HepG2 (cell line): ENCODE results near the gene ADORA2B. TPM values are rescaled to one million over a fixed set of nuclear protein-coding genes. Genes with fewer than 3 reads are reported as not detected.

Experiments used
- ATAD3A ChIP-seq: sonication (generic); formaldehyde crosslinking; IDR thresholded peaks from 2 replicates; pipeline ENCODE4 v1.4.0; 2020; ENCODE audit warnings: missing genetic modification reagents
- ATM ChIP-seq: fragments of 450-650 bp; IDR thresholded peaks from 2 replicates; pipeline ENCODE4 v1.7.1; 2017; ENCODE audit warnings: mild to moderate bottlenecking, borderline replicate concordance
- CAMTA2 ChIP-seq: sonication (generic); formaldehyde crosslinking; IDR thresholded peaks from 2 replicates; pipeline ENCODE4 v1.4.0; 2020; ENCODE audit warnings: mild to moderate bottlenecking, missing genetic modification reagents, borderline replicate concordance
- CERS6 ChIP-seq: sonication (generic); formaldehyde crosslinking; IDR thresholded peaks from 2 replicates; pipeline ENCODE4 v1.5.0; 2020; ENCODE audit warnings: missing genetic modification reagents
- CREB1 ChIP-seq, 2 experiments: fragments of 450-650 bp in 1 of 2; IDR thresholded peaks; 2 replicates each; pipeline ENCODE4 v1.6.1; 2016 to 2017; ENCODE audit warnings: control low read depth in 1 of 2, mild to moderate bottlenecking in 1 of 2, missing compliant biosample characterization in 1 of 2, missing genetic modification characterization in 1 of 2
- HNF4G ChIP-seq, 2 experiments: sonication (generic) in 1 of 2; formaldehyde crosslinking in 1 of 2; IDR thresholded peaks; 2 replicates each; pipeline versions ENCODE4 v1.4.0 to v1.6.1; 2011 to 2020; ENCODE audit warnings: borderline replicate concordance in 2 of 2, low read depth in 2 of 2, mild to moderate bottlenecking in 2 of 2, low read length in 1 of 2, missing genetic modification reagents in 1 of 2, moderate library complexity in 1 of 2
- JUNB ChIP-seq: sonication (generic); formaldehyde crosslinking; IDR thresholded peaks from 2 replicates; pipeline ENCODE4 v1.8.0; 2022; ENCODE audit warnings: missing genetic modification reagents, mild to moderate bottlenecking, borderline replicate concordance
- KAT8 ChIP-seq: IDR thresholded peaks from 2 replicates; pipeline ENCODE4 v1.6.1; 2016; ENCODE audit warnings: missing genetic modification reagents, missing compliant biosample characterization
- KMT2B ChIP-seq: IDR thresholded peaks from 2 replicates; pipeline ENCODE4 v1.6.1; 2016; ENCODE audit warnings: missing genetic modification reagents, missing compliant biosample characterization
- MTERF4 ChIP-seq: sonication (generic); formaldehyde crosslinking; IDR thresholded peaks from 2 replicates; pipeline ENCODE4 v1.8.0; 2023; ENCODE audit warnings: mild to moderate bottlenecking, missing genetic modification reagents
- NFIB ChIP-seq: sonication (generic); formaldehyde crosslinking; IDR thresholded peaks from 2 replicates; pipeline ENCODE4 v1.9.0; 2021; ENCODE audit warnings: missing genetic modification reagents, mild to moderate bottlenecking, borderline replicate concordance
- NONO ChIP-seq, 2 experiments: fragments of 450-650 bp in 1 of 2; sonication (generic) in 1 of 2; formaldehyde crosslinking in 1 of 2; IDR thresholded peaks in 1 of 2; conservative IDR thresholded peaks in 1 of 2; 2 replicates each; pipeline versions ENCODE4 v1.6.1 to v1.8.0; 2017 to 2022; ENCODE audit warnings: mild to moderate bottlenecking in 1 of 2, missing genetic modification reagents in 1 of 2, moderate library complexity in 1 of 2
- NR2C2 ChIP-seq: sonication (generic); formaldehyde crosslinking; IDR thresholded peaks from 2 replicates; pipeline ENCODE4 v1.4.0; 2020; ENCODE audit warnings: missing genetic modification reagents, mild to moderate bottlenecking, moderate library complexity, borderline replicate concordance
- PRDM4 ChIP-seq: sonication (generic); formaldehyde crosslinking; IDR thresholded peaks from 2 replicates; pipeline ENCODE4 v1.9.0; 2021; ENCODE audit warnings: missing genetic modification reagents, borderline replicate concordance
- REPIN1 ChIP-seq: sonication (generic); formaldehyde crosslinking; IDR thresholded peaks from 2 replicates; pipeline ENCODE4 v1.8.0; 2022; ENCODE audit warnings: missing genetic modification reagents, low read depth, mild to moderate bottlenecking, borderline replicate concordance
- THYN1 ChIP-seq: sonication (generic); formaldehyde crosslinking; IDR thresholded peaks from 2 replicates; pipeline ENCODE4 v1.8.1; 2023; ENCODE audit warnings: low read depth, mild to moderate bottlenecking, moderate library complexity, missing genetic modification reagents, borderline replicate concordance
- USF2 ChIP-seq, 2 experiments: sonication (generic) in 1 of 2; formaldehyde crosslinking in 1 of 2; IDR thresholded peaks; 2 replicates each; pipeline versions ENCODE4 v1.5.1 to v1.6.1; 2011 to 2020; ENCODE audit warnings: borderline replicate concordance in 1 of 2, low read depth in 1 of 2, low read length in 1 of 2, mild to moderate bottlenecking in 1 of 2, missing genetic modification reagents in 1 of 2, moderate library complexity in 1 of 2
- ZNF12 ChIP-seq: sonication (generic); formaldehyde crosslinking; IDR thresholded peaks from 2 replicates; pipeline ENCODE4 v1.5.0; 2020; ENCODE audit warnings: missing genetic modification reagents
- ZNF143 ChIP-seq: sonication (generic); formaldehyde crosslinking; IDR thresholded peaks from 2 replicates; pipeline ENCODE4 v1.4.0; 2020; ENCODE audit warnings: missing genetic modification reagents
- ZNF790 ChIP-seq: sonication (generic); formaldehyde crosslinking; IDR thresholded peaks from 2 replicates; pipeline ENCODE4 v1.8.0; 2022; ENCODE audit warnings: missing genetic modification reagents, mild to moderate bottlenecking, borderline replicate concordance
- polyA plus RNA-seq, 8 experiments: library from polyadenylated mRNA; depleted of rRNA in 3 of 8; stranded (reverse) in 7 of 8; unstranded in 1 of 8; fragments of >200 nt; fragmentation: Illumina TruSeq in 4 of 8; extraction: Trizol in 4 of 8; gene quantifications; 2 replicates each; pipeline versions ENCODE4 v1.2.1 to v1.2.3, GENCODE V29; 2011 to 2016; ENCODE audit warnings: low read depth in 4 of 8, missing spikeins in 1 of 8, mixed read lengths in 1 of 8; ENCODE audit not compliant: insufficient read depth in 1 of 8
- total RNA-seq, 5 experiments: library from RNA; depleted of rRNA; stranded (reverse); fragments of >200 nt; fragmentation: Illumina TruSeq; extraction: Trizol; gene quantifications; 2 replicates each; pipeline ENCODE4 v1.2.3, GENCODE V29; 2016; ENCODE audit warnings: low read depth in 1 of 5

ADORA2B gene
- total and polyA plus RNA-seq, 2 of the 13 experiments (the other 11 are each of a cell fraction or from before 2014, with no cell fraction given) = 10.4 to 20.0 TPM

- TF ChIP-seq CERS6 (CRISPR knock-in tag) (no peak), THYN1 (no peak), ATM (no peak), JUNB (no peak), MTERF4 (CRISPR knock-in tag) (peak; percentile 72; the same call in 1 of the 2 replicates), KMT2B (CRISPR knock-in tag) (peak; percentile 23; the same call in 1 of the 2 replicates), HNF4G (IDR thresholded peaks at IDR 0.05; ENCODE audit: borderline replicate concordance, low read depth, low read length) (peak; percentile 56), HNF4G (CRISPR knock-in tag; IDR thresholded peaks at IDR 0.05; ENCODE audit: borderline replicate concordance, low read depth) (peak; percentile 64; the same call in 1 of the 2 replicates), ZNF143 (CRISPR knock-in tag) (no peak), KAT8 (CRISPR knock-in tag) (peak; percentile 59; the same call in 1 of the 2 replicates), NR2C2 (peak; percentile 34; the same call in 1 of the 2 replicates), USF2 (IDR thresholded peaks at IDR 0.05; ENCODE audit: low read depth, low read length) (no peak), USF2 (CRISPR knock-in tag; IDR thresholded peaks at IDR 0.05; ENCODE audit: borderline replicate concordance) (no peak), NFIB (CRISPR knock-in tag) (no peak), NONO (IDR thresholded peaks at IDR 0.05) (no peak), NONO (CRISPR knock-in tag; conservative IDR thresholded peaks at IDR 0.05) (peak; percentile 88; the same call in 1 of the 2 replicates), CAMTA2 (CRISPR knock-in tag) (peak; percentile 64; the same call in 1 of the 2 replicates), ZNF12 (CRISPR knock-in tag) (0 out of 2 replicates have a peak, but pooled peaks have one; percentile 42), CREB1 (IDR thresholded peaks at IDR 0.05) (no peak), CREB1 (CRISPR knock-in tag; IDR thresholded peaks at IDR 0.05) (no peak), PRDM4 (CRISPR knock-in tag) (0 out of 2 replicates have a peak, but pooled peaks have one; percentile 39), REPIN1 (CRISPR knock-in tag) (no peak), ATAD3A (no peak), ZNF790 (CRISPR knock-in tag) (peak; percentile 93; the same call in 1 of the 2 replicates)
Measured at GRCh38 chr17:15944759-15945526, at the start of gene ADORA2B (continued).
